LNCAP (cell line): ENCODE data around the gene PDZD8.

Experiments used
- CTCF ChIP-seq: fragments of 450-650 bp; IDR thresholded peaks from 2 replicates; pipeline ENCODE4 v1.5.1; 2017; ENCODE audit warnings: mild to moderate bottlenecking

The PDZD8 gene

GRCh38 chr10:117386805-117387204, 11.6 kb upstream of the PDZD8 start:
- no peak for TF ChIP-seq CTCF

- TF ChIP-seq CTCF: no peak
Observed at GRCh38 chr10:117382861-117383260, 7.6 kb upstream of the PDZD8 start.

- TF ChIP-seq CTCF: no peak
Observed at GRCh38 chr10:117374506-117375359, 507 bp downstream of the PDZD8 start.

- TF ChIP-seq CTCF: no peak
Observed at GRCh38 chr10:117373823-117374505, 1.3 kb downstream of the PDZD8 start.

- TF ChIP-seq CTCF: no peak
Observed at GRCh38 chr10:117370205-117370604, 5.0 kb downstream of the PDZD8 start.

- no peak for TF ChIP-seq CTCF
Observed at GRCh38 chr10:117367718-117368117, 7.5 kb downstream of the PDZD8 start.

GRCh38 chr10:117366741-117367140, 8.5 kb downstream of the PDZD8 start:
- TF ChIP-seq CTCF: no peak
